H1 (cell line): Measurements from ENCODE around the gene RAB5B.

Source experiments
- EP300 ChIP-seq, 2 experiments: IDR thresholded peaks; 1 replicate in 1 of 2; 2 replicates in 1 of 2; pipeline ENCODE4 v1.6.1; 2011 to 2012; ENCODE audit warnings: low read depth in 2 of 2, low read length in 2 of 2, mild to moderate bottlenecking in 2 of 2, borderline replicate concordance in 1 of 2, inconsistent platforms in 1 of 2, moderate library complexity in 1 of 2
- EZH2 ChIP-seq: fragments of 200-600 bp; sonication (generic); IDR thresholded peaks from 2 replicates; pipeline ENCODE4 v1.7.1; 2012; ENCODE audit warnings: low read depth, mild to moderate bottlenecking, moderate library complexity, low read length, inconsistent platforms; ENCODE audit not compliant: severe bottlenecking
- GTF2F1 ChIP-seq: IDR thresholded peaks from 2 replicates; pipeline ENCODE4 v1.6.1; 2012; ENCODE audit warnings: low read depth, low read length, improper control_type of control experiment, borderline replicate concordance
- HDAC6 ChIP-seq: IDR thresholded peaks from one replicate; pipeline ENCODE4 v1.7.1; 2012; ENCODE audit warnings: low read depth, mild to moderate bottlenecking, inconsistent platforms, low read length, moderate library complexity
- MAFK ChIP-seq: IDR thresholded peaks from 2 replicates; pipeline ENCODE4 v1.6.1; 2012; ENCODE audit warnings: low read depth, mild to moderate bottlenecking, improper control_type of control experiment, low read length
- POLR2A ChIP-seq, 2 experiments: IDR thresholded peaks; 1 replicate in 1 of 2; 2 replicates in 1 of 2; pipeline ENCODE4 v1.6.1; 2011; ENCODE audit warnings: low read depth in 2 of 2, low read length in 2 of 2, mild to moderate bottlenecking in 2 of 2; ENCODE audit errors: control extremely low read depth in 1 of 2
- RNF2 ChIP-seq: fragments of 200-900, 300-1000 bp; sonication (generic); IDR thresholded peaks from 2 replicates; pipeline ENCODE4 v1.7.1; 2016; ENCODE audit warnings: borderline replicate concordance, low read depth, mild to moderate bottlenecking, antibody characterized with exemption, low read length; ENCODE audit not compliant: poor library complexity, severe bottlenecking; ENCODE audit errors: missing control alignments
- RXRA ChIP-seq: IDR thresholded peaks from 2 replicates; pipeline ENCODE4 v1.6.1; 2011; ENCODE audit warnings: low read depth, mild to moderate bottlenecking, low read length, moderate library complexity; ENCODE audit not compliant: insufficient read depth
- SAP30 ChIP-seq: fragments of 300-600 bp; sonication (generic); IDR thresholded peaks from 2 replicates; pipeline ENCODE4 v1.7.1; 2012; ENCODE audit warnings: low read length, moderate library complexity, mild to moderate bottlenecking, inconsistent platforms; ENCODE audit not compliant: insufficient read depth, insufficient replicate concordance
- YY1 ChIP-seq: IDR thresholded peaks from 2 replicates; pipeline ENCODE4 v1.6.1; 2011; ENCODE audit warnings: low read depth, mild to moderate bottlenecking, low read length
- TF ChIP-seq, protein P1 (sequence below), 3 experiments: IDR thresholded peaks; 1 replicate in 2 of 3; 2 replicates in 1 of 3; pipeline versions ENCODE4 v1.5.1 to v1.6.1; 2011; ENCODE audit warnings: low read length in 3 of 3, mild to moderate bottlenecking in 3 of 3, inconsistent platforms in 2 of 3, low read depth in 1 of 3, moderate library complexity in 1 of 3; ENCODE audit not compliant: insufficient read depth in 1 of 3; ENCODE audit errors: control extremely low read depth in 1 of 3

GRCh38 chr12:55933799-55934742 is 39.8 kb upstream of the RAB5B start:
- TF ChIP-seq RNF2 (no peak), EP300 (IDR thresholded peaks at IDR 0.05; ENCODE audit: borderline replicate concordance in 1 of 2, low read depth in 2 of 2, low read length in 2 of 2) (no peak), YY1 (no peak), SAP30 (no peak), POLR2A (IDR thresholded peaks at IDR 0.05; ENCODE audit: control extremely low read depth in 1 of 2, low read depth in 2 of 2, low read length in 2 of 2) (no peak), HDAC6 (no peak), GTF2F1 (no peak), MAFK (no peak), RXRA (no peak), EZH2 (no peak)
- TF ChIP-seq, protein P1, sequence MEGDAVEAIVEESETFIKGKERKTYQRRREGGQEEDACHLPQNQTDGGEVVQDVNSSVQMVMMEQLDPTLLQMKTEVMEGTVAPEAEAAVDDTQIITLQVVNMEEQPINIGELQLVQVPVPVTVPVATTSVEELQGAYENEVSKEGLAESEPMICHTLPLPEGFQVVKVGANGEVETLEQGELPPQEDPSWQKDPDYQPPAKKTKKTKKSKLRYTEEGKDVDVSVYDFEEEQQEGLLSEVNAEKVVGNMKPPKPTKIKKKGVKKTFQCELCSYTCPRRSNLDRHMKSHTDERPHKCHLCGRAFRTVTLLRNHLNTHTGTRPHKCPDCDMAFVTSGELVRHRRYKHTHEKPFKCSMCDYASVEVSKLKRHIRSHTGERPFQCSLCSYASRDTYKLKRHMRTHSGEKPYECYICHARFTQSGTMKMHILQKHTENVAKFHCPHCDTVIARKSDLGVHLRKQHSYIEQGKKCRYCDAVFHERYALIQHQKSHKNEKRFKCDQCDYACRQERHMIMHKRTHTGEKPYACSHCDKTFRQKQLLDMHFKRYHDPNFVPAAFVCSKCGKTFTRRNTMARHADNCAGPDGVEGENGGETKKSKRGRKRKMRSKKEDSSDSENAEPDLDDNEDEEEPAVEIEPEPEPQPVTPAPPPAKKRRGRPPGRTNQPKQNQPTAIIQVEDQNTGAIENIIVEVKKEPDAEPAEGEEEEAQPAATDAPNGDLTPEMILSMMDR (IDR thresholded peaks at IDR 0.05; ENCODE audit: control extremely low read depth in 1 of 3, insufficient read depth in 1 of 3, low read depth in 1 of 3, low read length in 3 of 3) = no peak
